NCI-H187 treated with DMSO at 0.1 percent for 48 hours (cell line): ENCODE measurements around the gene PPM1H.

Source experiments
- DNase-seq: peaks from one replicate; lab custom pipeline; 2025; lab: John Stamatoyannopoulos, UW

The PPM1H gene

DNA sequence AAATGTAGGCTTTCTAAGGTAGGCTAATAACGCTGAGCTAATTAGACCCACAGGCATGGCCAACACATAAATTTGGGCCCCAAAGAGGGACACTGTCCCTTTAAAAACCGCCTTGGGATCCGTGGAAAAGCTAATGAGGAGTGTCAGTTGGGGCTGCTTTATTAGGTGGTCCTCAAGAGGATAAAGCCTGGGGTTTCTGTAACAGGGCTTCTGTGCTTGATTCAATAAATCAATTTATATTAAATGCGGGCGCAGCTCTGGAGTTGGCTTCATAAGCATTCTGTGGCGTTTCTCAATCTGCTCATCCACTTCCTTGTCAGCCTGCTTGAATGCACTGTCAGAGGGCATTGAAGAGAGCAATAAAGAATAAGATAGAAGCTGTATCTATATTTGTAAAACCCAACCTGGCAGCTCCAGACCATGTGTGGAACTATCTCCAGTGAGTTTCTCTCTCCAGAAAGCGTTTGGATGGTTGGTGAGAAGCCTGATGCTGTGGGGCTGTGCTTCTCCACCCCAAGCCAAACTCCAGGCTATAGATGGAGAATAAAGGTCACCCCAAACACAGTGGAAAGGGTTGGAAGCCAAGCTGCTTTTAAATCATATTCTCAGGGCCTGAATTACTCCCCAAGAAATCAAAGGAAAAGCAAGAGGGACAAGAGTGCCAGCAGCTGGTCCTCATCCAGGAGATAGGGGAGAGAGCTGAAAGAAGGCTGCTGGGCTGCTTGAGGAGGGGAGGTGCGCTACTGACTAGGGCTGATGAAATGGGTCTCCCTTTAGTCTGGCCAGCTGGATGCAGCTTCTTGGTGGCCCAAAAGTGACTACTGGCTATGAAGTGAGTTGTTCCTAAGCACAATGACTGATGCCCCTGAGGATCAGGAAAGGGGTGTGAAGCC lies 222.0 kb downstream of the PPM1H start:
- no peak for DNase-seq

DNA sequence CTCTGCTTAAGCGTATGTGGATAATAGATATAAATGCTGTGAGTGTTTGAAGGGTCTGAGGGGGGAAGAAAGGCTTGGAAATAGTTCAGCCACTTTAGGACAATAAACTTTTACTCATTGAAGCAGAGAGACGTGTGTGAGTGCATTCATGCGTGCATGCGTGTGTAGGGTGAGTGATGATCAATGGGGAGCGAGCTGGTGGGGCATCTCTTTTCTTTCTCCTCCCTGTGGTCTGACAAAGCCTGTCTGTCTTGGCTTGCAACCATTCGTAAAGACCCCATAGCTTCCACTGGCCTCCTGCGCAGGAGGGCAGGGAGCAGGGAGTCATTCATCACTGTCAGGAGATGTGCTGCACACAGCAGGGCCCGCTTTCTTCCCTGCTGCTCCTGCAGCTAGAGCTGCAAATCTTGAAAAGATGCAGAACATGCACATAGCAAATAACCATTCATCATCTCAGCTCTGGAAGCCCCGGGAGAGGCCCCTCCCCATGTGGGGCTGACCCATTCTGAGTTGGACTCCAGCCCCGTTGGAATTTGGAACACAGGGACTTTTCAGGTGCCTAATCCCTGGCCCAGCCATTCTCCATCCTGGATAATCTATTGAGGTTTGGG lies 223.2 kb downstream of the PPM1H start:
- DNase-seq, result peak; percentile 72

DNA sequence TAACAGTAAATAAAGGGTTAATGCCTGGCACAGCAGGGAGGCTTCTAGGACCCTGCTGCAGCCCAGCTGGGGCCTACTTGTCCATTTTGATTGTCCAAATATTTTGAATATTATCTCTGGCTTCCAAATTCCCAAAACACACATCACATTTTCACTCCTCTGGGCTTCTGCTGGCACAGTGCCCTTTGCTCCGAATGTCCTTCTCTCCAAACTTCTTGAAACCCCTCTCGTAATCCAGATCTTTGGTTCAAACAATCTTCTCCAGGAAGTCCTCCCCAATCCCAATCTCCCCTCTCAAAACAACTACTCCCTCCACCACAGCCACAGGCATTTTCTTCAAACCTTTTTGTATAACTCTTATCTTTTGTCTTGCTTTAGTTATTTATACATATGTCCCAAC lies 225.6 kb downstream of the PPM1H start:
- no peak for DNase-seq

DNA sequence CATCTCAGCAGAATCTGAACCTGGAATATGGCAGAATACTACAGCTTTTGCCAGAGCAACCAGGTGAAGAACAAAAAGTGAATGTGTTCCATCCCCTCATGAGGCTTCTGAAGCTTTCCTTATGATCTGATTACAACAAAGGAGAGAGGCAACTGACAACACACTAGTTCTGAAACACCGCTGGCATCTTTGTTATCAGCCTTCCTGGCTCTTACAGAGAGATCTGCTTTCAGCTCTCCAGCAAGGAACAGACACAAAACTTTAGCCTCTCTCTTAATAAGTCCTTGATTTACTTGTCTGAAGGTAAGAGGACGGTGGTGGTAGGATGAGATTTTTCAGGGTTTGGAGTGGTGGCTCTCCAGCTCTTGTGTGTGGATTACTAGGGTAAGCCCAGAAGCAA lies 227.0 kb downstream of the PPM1H start:
- no peak for DNase-seq

DNA sequence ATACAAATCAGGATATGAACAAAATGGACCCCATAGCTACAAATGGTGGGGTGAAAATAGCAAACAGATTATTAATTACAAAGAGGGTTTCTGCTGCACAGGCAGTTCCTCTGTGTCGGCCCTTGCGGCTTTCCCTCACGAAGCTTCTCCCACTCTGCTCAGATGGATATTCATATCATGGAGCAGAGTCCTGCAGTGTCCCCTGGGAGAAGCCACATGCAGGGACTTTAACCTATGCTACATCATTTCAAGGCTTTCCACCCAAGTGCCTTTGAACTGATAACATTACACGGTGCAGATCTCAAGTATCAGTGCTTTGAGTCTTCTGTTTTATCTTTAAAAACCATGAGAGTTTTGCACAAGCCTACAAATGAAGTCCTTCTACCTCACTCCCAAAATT lies 229.1 kb downstream of the PPM1H start:
- no peak for DNase-seq

DNA sequence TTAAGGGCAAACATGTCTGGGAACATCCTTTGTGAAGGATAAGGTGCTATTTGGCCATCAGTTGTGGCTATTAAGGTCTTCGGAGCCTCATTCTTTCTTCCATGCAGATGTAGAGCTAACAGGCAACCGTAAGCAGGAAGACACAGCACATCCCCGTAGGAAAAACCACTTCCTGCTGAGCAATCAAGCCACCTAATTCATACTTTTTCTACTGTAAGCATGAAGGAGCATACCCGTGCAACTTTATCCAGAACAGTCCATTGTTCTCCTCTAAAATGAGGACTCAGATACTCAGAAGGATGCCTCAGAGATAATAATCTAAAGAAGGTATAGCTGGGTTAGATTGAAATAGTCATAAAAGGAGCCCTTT lies 232.0 kb downstream of the PPM1H start:
- no peak for DNase-seq

DNA sequence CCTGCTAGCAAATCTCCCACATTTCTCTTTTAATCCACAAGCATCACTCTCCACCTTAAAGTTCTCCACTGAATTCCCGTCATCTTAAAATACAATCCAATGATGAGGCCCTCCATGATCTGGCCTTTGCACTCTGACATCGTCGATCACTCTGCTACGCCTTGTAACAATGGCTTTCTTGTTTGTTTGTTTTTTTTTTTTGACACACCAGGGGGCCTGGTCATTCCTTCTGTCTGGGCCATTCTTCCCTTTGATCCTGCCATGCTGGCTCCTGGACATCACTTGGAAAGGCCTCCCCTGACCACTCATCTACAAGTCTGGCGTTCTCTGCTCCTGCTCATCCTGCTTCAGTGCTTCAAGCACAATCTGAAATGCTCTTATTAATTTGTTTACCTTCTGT lies 233.5 kb downstream of the PPM1H start:
- DNase-seq, result no peak

DNA sequence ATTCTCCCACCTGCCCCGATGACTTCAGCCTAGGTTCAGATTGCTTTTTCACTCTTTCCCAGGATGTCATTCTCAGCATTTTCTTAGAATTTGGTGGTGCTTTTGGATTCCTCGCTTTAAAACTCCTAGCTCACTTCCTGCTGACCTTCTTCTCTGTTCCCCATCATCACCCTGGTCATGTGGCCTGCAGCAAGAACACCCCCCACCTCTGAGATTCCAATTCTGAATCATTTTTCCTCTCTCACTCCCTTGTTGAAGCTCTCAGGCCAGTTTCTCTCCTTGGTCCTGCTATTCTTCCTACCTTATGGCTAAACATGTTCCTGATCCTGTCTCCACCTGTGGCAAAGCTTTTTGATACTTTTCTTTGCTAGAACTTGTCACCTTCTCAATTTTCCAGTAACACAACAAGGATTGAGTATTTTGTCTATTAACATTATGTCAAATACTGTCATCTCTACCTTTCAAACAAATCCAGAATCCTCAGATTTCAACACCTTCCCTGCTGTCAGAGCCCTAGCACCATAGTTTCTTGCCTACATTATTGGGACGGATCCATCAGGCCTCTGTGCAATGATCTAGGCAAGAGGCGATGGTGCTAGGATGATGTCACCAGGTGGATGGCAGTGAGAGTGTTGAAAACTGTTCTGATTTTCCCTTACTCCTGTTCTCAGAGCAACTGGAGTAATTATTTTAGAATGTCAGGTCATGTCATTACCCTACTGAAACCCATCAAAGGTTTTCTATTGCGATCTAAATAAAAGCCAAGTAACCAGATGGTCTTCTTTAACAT lies 234.7 kb downstream of the PPM1H start:
- no peak for DNase-seq

DNA sequence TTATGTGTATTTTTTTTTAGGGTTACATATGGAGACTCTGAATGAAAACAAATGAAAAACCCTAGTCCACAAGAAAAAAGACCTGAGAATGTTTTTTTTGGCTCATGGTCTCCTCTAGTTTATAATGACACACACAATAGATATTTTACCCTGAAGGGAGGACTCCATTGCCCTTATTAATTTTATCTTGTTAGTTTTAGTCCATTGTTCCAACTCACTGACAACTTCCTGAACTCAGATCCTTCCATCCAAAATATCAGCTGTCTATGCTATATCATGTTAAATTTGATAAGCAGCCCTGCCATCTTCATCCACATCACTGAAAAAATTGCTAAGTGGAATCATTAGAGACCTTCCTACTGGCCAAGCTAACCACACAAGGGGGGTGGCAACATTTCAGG lies 236.2 kb downstream of the PPM1H start:
- no peak for DNase-seq

DNA sequence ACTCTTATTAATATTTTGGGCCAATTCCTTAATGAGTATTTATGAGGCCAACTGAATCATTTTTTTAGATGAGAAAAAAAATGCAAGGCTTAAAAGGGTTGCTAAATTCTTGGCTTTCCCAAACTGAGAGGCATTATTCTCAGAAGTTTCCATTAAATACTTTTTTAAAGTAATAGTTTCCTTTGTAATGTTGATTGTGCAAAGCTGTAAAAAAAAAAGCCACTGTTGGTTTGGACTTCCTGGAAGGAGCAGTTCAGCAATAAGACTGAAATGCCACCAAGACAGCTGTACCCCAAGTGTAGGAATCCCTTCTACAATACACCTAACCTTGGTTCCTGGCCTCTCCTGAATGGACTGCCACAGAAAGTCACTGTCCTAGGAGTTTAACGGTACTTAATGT lies 237.1 kb downstream of the PPM1H start:
- DNase-seq, result no peak

DNA sequence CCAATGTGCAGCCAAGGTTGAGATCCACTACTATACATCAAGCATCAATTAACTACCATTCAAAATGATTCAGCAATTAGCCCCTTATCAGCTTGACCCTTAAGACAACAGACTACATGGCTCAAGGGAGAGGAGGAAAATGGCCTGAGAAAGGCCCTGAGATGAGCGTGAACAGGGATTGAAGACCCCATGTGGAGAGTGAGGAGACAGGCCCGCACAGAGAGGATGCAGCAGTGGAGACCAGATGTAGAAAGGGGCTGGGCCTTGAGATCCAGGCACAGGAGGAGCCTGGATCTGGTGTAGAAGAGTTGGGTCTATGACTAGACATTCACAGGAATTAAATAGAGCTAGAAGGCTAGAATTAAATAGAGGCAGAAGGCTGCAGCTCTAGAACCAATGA lies 239.3 kb downstream of the PPM1H start:
- no peak for DNase-seq

DNA sequence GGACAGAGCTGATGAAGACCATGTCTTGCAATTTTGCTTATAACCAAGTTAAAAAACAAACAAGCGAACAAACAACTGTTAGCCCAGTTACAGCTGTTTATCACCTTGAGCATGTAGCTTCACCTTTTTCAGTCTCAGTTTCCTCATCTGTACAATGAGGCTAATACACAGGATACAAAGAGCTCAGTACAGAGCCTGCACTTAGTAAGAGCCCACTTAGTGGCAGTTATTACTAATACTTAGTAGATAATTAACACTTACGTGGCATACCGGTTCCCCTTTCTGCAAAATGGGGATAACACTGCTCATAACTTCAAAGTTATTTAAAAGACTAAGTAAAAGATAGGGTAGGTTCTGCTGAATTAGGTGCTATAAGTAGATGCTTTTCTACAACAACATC lies 240.3 kb downstream of the PPM1H start:
- no peak for DNase-seq

DNA sequence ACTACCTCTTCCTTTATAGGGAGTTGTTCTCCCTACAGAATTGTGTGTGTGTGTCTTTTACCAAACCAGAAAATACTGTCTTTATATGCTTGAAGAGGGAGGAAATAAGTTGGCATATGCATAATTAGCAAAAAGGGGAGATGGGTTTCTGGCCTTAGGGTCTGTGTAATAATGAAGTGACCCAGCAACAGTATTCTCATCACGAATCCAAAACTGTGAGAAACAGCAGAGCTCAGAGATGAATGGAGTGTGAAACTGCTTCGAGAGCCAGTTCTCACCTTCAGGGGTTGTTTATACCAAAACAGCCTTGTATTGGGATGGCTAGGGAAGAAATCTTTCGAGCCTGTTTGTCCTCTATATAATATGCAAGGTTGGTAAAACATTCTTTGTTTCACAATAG lies 240.8 kb downstream of the PPM1H start:
- DNase-seq, result no peak

DNA sequence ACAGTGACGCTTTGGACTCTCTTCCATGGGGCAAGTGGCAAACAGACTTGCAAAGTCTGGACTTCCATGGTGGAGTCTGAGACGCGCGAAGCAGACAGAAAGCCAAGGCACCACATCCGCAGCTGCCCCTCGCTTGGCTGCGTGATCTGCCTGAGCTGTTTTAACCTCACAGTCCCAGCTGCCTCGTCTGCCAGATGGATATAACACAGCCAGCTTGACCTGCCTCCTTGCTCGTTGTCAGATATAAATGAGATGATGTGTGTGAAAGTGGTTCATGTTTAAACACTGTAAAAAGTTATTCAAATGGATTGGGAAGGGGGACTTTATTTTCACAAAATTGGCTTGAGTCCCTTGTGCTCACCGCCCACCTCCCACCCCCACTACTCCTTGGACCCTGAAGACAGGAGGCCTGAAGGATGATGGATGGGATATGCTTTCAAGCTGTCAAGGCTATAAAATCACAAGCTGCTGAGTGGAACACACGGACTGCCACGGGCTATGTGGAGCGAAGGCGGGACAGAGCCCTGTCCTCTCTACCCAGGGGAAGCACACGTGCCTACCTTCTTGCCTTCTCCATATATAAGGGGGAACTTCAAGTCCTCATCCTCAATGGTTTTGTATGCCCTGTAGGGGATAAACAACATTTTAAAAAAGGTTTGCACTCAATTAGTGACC lies 241.4 kb downstream of the PPM1H start:
- no peak for DNase-seq

DNA sequence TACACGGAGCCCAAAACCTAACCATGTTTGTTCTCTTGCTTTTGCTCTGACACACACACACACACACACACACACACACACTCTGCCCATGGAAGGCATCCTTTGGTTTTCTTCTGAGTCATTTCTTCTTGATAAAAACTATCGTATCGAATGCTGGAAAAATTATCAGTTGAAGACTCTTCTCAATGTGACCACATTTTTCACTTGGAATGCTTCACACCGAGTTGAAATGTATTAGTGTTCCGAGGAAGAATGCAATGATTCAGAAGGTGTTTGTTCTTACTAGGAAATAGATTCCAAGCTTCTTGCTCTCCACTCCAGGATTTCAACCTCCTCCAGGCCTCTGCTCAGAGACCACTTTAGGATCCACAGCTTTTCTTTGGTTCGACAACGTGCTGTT lies 242.1 kb downstream of the PPM1H start:
- DNase-seq, result no peak

DNA sequence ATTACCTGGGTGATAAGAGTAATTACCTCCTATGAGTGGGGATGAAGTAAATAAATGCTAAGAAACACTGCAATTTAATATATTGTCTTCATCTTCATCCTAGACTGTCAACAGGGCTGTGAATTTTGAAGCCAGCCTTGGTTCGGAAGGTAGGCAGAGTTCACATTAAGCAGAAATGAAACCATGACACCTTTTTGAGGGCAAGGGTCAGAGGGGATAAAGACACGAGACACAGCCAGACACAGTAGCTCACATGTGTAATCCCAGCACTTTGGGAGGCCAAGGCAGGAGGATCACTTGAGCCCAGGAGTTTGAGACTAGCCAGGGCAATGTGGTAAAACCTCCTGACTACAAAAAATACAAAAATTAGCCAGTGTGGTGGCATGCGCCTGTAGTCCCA lies 243.6 kb downstream of the PPM1H start:
- DNase-seq, result no peak

DNA sequence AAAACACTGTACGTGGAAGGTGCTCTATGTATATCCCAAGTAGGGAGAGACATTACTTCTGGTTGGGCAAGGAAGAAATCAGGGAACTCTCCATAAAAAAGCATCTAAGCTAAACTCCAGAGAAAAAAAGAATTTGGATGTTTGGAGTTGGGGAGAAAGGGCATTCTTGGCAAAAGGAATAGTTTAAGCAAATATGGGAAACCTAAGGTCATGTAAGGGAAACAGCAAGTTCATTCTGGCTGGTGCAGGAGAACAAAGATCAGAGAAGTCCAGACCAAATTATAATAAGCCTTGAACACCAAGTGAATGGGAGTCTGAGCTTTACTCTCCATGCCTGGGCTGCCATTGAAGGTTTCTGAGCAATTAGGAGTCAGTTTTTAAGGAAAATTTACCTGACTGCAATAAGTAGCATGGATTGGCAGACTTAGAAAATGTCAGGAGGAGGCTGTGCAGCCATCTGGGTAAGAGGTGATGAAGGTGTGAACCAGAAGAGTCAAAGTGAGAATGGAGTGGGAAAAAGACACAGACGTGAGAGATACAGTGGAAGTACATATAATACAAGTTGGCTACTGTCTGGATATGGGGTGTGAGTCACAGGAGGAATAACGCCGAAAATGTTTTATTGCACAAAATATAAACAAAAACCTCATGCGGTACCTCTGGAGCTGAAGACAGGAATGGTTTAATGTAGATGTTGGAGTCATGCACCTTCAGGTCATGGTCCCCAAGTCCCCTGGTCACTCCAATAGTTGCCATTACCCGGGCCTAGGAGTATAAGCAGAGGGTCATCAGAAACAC lies 245.7 kb downstream of the PPM1H start:
- no peak for DNase-seq

DNA sequence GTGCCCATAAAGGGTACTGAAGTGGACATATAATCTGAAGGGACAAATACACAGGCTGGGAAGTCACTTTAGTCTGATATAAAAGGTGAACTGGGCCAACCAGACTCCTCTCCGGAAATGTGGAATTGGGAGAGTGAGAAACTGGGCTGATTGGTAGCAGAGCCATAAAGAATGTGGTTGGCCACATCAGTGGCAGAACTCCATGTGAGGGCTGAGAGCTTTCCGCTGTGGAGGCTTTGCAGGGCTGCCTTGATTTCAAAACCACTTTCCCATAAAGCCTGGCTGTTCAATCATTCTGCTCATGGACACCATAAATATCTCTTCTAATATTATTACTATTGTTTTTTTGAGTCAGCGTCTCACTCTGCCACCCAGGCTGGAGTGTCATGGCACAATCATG lies 248.0 kb downstream of the PPM1H start:
- no peak for DNase-seq

DNA sequence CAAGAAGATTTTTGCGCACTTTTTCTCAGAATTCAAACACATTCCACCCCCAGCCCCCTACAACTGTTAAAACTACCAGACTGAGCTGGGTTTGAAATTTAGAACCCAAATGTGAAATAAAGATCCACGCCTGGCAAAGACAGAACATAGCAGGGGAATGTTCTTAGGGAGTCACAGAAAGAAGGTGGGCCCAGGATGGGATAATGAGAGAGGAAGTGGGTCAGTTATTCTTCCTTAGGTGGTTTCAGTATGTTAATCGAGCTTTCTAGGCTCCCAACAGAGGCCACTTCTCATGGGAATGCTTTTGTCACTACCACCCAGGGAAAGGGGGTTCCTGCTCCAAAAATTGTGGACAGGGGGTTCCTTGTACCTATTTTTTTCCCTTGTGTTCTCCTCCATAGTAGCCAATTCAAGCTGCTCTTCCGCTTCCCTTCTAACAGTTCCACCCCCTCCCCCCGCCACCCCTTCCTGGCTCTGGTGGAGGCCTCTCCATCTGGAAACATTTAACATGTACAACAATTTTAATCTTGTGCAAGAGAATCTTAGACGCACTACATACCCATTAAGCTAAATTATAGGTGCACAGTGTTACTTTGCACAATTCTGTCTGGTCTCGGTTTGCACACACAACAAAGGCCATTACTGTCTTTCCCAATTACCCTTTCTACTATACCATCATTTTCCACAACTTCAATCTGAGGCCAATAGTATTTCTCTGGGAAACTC lies 250.2 kb downstream of the PPM1H start:
- no peak for DNase-seq

DNA sequence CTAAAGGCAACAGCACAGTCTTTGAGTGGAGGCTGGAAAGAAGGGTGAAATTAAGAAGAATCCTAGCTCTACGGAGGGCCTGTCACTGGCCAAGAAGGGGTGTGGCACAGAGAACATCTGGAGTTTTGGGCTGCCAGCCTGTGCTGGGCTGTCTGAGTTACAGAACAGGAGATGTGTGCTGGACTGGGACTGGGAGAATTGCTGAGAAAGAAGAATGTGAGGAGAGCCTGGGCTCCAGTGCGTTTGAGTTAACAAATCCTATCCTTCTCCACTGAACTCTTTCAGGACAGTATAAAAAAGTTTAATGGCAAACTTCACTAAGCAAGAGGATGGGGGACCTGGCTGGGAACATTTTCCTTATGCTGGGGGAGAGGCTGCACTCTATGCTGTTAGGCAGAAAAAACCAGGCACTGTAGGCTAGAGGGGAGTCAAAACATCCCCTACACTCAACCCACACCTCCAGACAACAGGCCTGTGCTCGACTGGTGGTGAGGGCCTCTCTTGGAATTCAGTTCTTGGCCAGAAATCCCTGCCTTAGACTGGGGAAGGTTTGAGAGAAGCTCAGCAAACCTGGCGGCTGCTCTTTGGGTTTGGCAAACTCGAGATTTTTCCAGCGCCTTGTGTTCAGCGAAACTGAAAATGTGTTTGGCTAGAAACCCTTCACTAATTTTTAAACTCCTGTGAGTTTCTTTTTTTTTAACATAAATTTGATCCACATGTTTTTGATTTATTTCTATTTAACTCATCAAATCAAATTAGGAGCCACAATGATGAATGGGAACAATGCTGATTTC lies 251.0 kb downstream of the PPM1H start:
- no peak for DNase-seq
